Measurements from ENCODE around the gene IKZF3.

DNA sequence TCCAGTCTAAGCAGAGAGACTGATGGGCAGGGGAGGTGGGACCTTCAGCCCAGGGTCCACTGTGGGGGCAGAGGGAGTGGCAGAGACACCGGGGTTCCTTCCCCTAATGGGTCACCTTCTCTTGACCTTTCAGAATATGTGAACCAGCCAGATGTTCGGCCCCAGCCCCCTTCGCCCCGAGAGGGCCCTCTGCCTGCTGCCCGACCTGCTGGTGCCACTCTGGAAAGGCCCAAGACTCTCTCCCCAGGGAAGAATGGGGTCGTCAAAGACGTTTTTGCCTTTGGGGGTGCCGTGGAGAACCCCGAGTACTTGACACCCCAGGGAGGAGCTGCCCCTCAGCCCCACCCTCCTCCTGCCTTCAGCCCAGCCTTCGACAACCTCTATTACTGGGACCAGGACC is 136.6 kb downstream of the IKZF3 start:
- TF ChIP-seq, protein P1, sequence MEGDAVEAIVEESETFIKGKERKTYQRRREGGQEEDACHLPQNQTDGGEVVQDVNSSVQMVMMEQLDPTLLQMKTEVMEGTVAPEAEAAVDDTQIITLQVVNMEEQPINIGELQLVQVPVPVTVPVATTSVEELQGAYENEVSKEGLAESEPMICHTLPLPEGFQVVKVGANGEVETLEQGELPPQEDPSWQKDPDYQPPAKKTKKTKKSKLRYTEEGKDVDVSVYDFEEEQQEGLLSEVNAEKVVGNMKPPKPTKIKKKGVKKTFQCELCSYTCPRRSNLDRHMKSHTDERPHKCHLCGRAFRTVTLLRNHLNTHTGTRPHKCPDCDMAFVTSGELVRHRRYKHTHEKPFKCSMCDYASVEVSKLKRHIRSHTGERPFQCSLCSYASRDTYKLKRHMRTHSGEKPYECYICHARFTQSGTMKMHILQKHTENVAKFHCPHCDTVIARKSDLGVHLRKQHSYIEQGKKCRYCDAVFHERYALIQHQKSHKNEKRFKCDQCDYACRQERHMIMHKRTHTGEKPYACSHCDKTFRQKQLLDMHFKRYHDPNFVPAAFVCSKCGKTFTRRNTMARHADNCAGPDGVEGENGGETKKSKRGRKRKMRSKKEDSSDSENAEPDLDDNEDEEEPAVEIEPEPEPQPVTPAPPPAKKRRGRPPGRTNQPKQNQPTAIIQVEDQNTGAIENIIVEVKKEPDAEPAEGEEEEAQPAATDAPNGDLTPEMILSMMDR (IDR thresholded peaks at IDR 0.05; ENCODE audit: borderline replicate concordance, extremely low read depth, low read length, poor library complexity, severe bottlenecking), result no peak
- no peak for TF ChIP-seq EZH2 (IDR thresholded peaks at IDR 0.05; ENCODE audit: borderline replicate concordance, low read depth, low read length, severe bottlenecking)
